IPS-18c (cell line): Measurements from ENCODE around the gene DMTF1.

Experiments
- H3K4me3 ChIP-seq: 2 replicates; pipeline ENCODE4 v1.7.0; 2013; ENCODE audit warnings: low read depth, mild to moderate bottlenecking, low read length, moderate library complexity; ENCODE audit not compliant: insufficient read depth
- H3K9me3 ChIP-seq: one replicate; pipeline ENCODE4 v1.6.1; 2013; ENCODE audit warnings: mild to moderate bottlenecking, low read length, moderate library complexity; ENCODE audit not compliant: control insufficient read depth, insufficient read depth

The DMTF1 gene

DNA sequence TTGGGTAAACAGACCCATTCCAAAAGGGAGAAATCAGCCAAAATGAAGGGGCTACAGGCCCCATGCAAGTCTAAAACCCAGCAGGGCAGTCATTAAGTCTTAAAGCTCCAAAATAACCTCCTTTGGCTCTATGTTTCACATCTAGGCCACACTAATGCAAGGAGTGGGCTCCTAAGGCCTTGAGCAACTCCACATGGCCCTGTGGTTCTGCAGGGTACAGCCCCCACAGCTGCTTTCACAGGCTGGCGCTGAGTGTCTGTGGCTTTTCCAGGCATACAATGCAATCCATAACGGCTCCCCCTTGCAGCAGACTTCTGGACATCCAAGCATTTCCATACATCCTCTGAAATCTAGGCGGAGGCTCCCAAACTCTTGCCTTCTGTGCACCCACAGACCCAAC lies 58.3 kb downstream of the DMTF1 start:
- Histone ChIP-seq H3K4me3 (no peak overlapping the region), H3K9me3 (no peaks in the 10 kb centered on the region)

DNA sequence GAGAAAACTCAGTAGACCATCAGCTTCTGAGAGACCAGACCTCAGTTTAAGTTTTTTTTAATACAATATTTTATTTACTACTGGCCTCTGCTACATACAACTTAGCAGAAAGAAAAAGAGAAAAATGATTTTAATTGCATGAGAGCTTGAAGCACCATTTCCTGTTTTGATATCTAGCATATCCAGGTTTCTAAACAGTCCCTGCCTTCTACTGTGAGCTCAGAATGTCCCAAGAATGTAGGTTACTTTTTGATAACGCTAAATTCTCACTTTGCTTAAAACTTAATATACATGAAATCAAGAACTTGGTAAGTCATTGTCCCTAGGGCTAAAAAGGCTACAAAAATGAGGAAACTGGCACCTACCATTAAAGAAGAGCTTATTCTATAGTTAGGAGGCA lies 60.2 kb downstream of the DMTF1 start:
- H3K4me3 ChIP-seq: no peak overlapping the region

DNA sequence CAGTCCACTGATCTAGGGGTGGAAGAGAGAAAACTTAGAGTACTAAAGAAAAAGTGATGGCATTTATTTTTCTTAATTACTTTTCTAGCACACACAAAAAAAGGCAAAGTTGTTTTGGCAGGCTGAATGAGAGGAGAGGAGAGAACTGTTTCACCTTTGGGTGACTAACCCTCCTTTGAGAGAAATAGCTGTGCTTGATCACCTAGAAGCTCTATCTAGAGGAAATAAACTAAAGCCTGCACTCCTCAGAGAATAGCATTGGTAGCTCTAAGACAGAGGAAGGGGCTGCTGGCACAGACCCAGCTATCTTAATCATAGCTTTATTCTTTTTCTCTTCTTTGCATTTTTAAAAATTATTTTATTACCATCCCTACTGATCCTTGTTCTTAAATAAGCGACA lies 61.0 kb downstream of the DMTF1 start:
- Histone ChIP-seq H3K9me3 (no peaks in the 10 kb centered on the region), H3K4me3 (no peak overlapping the region)

More for the DNA sequence above, 60.2 kb downstream of the DMTF1 start:
- H3K9me3 ChIP-seq: no peaks in the 10 kb centered on the region

DNA sequence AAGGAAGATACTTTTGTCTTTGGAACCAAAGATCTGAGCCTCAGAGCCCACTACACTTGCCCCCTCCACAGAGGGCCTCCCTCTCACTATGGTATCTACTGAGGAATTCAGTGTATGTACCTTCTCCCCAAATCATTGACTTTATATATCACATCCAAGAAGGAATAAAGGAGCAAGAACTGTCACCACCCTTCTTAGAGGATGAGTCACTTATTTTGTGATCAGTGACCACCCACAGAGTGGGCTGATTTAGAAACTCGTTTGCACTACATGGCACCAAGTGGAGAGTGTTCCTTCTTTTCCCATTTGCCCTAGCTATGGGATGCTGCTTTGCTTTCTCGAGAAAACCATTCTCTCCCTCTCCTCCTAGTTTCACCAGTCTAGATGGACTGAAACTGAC lies 61.6 kb downstream of the DMTF1 start:
- Histone ChIP-seq H3K9me3 (no peaks in the 10 kb centered on the region), H3K4me3 (no peak overlapping the region)

DNA sequence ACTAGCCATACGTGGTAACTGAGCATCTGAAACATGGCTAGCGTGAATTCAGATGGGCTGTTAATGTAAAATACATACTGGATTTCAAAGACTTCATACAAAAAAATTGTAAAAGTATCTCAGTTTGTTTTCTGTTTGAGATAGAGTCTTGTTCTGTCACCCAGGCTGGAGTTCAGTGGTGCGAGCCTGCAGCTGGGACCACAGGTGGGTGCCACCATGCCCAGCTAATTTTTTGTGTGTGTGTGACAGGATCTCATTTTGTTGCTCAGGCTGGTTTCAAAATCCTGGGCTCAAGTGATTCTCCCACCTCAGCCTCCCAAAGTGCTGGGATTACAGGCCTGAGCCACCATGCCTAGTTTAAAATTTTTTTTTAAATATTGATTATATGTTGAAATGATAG lies 62.8 kb downstream of the DMTF1 start:
- H3K4me3 ChIP-seq: no peak overlapping the region
- no peaks in the 10 kb centered on the region for H3K9me3 ChIP-seq

DNA sequence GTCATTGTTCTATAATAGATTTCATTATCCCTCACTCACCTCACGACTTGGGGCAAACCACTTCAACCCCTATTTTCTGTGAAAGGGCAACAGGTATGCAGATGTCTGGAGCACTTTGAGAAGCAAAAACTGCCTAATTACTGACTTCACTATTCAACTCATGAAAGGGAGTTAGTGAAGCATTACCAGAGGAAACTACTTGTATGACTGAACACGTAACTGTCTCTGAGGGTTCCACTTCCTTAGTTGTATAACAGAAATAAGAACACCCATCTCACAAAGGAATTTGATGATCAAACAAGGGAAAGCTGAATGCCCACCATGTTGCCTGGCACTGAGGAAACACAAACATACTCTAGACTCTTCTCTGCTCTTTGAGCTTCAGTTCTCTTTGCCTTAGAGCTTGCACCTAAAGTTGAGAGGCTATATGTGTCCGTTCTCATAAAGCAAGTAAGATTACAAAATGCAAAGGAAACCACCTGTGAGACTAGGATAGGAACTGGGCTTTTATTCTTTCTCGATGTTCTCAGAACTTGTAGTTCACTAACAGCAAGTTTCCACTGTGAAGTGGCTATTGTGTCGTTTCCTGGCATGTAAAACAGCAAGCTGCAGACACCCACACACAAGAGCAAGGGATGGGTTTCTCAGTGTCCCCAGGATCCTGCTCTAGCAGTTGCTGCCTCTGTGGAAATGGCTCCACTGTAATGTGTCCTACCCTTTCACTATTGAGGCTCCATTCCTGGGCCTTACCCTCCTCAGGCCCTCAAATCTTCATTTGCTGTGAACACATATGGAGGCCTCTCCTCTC lies 64.7 kb downstream of the DMTF1 start:
- no peaks in the 10 kb centered on the region for H3K9me3 ChIP-seq
- no peak overlapping the region for H3K4me3 ChIP-seq

DNA sequence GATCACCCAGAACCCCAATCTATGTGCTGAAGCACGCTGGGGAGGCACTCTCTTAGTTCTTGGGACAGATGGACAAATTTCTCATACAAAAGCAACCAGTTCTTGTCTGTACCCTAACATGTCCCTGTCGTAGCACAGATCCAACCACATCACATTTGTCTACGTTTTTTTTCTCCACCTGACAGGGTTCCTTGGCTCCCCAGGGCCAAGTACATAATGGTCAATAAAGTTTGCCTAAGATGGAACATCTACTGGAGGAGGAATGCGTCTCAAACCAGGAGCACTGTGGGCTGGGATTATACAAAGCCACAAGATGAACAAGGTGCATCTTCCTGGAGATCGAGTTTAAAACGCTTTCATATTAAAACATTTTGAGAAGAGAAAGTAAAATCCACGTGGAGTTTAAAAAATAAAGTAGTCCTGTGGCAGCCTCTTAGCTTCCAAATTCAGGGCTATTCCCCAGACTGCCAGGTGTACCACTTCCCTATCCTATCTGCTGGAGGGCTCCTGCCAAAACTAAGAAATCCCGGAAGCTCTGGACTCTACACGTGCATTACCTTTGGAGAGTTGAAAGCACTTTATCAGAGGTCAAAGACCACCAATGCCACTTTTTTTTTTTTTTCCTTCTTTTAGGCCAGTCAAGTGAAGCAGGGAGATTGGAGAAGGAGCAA lies 65.9 kb downstream of the DMTF1 start:
- no peaks in the 10 kb centered on the region for H3K9me3 ChIP-seq
- H3K4me3 ChIP-seq: no peak overlapping the region; the same call in 1 of the 2 replicates

- peak overlapping the region; percentile 91 for H3K4me3 ChIP-seq
Measured at GRCh38 chr7:87218796-87219544, 66.7 kb downstream of the DMTF1 start.

DNA sequence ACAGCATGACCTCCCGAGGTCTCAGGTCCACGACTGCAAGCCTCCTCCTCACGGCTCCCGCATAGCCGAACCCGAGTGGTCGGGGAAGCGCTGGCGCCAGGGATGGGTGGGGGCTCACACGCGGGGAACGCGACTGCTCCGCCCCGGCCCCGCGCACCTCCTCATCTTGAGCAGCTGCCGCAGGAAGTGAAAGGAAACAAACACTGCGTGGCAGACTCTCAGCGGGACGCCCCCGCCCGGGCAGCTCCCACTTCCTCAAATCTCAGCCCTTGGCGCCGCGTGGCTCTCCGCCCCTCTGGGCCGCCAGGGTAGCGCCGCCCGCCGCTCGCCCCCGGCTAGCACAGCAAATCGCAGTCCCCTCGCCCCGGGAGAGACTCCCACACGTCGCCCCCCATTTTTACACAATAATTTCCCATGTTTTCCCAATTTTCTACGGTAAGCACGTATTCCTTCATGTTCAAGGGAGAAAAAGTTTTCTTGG lies 67.3 kb downstream of the DMTF1 start, which contains the start of gene TMEM243:
TSS of gene TMEM243 (minus strand) at position 188 of the 481 bp plus-strand sequence. CDS start 229 bp downstream, outside the sequence.
- peak within 1 kb of the TSS; percentile 91 for H3K4me3 ChIP-seq
- H3K9me3 ChIP-seq: no peaks in the 10 kb centered on the region

More at GRCh38 chr7:87218796-87219544, 66.7 kb downstream of the DMTF1 start:
- H3K9me3 ChIP-seq: no peaks in the 10 kb centered on the region

DNA sequence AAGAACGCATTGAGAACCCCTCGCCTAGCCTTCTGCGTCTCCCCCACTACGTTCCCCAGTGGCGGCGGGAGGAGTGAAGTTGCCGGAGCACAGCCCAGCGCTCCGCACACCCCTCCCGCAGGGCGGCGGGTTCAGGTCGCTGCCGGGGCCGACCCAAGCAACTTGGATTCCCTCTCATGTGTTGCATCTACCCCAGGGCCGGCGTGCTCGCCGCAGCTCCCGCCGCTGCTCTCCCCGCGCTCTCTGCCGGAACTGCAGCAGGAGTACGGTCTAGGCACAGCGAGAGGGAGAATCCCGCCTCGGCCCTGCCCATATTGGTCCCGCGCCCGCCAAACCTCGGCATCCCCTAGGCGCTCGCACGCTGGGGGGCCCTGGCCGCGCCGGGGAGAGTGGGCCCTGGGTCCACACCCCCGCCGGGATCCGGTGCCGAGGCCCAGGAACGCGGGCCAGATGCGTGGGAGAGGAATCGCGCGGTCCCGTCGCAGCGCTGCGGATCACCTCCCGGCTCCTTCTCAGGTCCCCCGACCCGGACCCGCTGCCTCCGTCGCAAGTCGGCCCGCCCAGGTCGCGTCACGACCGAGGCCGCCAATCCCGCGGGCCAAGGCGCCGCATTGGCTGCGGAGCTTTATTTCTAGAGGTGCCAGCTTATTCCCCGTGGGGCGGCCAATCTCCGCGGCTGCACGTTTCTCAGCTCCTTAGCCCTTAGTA lies 67.9 kb downstream of the DMTF1 start:
- Histone ChIP-seq H3K4me3 (peak overlapping the region; percentile 91), H3K9me3 (no peaks in the 10 kb centered on the region)

DNA sequence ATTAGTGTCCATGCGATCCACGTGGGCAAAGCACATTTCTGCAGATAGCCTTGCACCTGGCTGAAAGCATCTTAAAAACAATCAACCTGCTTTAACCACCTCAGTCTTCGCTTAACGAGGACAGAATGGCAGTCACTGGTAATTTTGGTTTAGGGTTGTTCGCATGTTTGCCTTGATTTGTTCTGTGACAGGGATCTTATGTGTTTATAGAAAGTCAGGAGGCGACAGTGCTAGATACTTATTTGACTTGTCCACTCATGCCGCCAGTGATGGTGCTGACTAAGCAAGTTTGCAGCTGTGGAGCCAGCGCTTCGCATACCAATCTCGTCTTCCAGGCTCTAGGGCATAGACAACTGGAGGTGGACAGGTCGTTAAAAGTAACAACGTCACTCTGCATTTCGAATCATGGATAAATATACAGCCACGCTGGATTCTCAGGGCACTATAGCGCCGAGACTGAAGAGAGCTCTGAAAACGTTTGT lies 68.5 kb downstream of the DMTF1 start:
- peak overlapping the region; percentile 91 for H3K4me3 ChIP-seq
- H3K9me3 ChIP-seq: no peaks in the 10 kb centered on the region

GRCh38 chr7:87223666-87224065 lies 71.4 kb downstream of the DMTF1 start:
- Histone ChIP-seq H3K4me3 (no peak overlapping the region), H3K9me3 (no peaks in the 10 kb centered on the region)

DNA sequence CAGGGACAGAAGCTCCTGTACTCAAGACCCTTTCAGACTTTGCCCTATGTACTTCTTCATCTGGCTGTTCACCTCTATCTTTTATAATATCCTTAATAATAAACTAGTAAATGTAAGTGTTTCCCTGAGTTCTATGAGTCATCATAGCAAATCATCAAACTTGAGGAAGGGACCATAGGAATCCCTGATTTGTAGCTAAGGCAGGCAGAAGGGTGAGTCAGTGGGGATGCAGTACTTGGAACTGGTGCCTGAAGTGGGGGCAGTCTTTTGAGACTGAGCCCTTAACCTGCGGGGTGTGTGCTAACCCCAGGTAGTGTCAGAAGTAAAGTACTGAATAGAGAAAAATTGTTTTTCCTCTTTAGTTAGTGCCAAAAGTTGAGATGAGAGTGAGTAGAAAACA lies 73.4 kb downstream of the DMTF1 start:
- H3K4me3 ChIP-seq: no peak overlapping the region
- H3K9me3 ChIP-seq: no peaks in the 10 kb centered on the region

GRCh38 chr7:87226495-87226894 lies 74.2 kb downstream of the DMTF1 start:
- H3K9me3 ChIP-seq: peaks cover 2% of the 10 kb centered on the region
- no peak overlapping the region for H3K4me3 ChIP-seq

GRCh38 chr7:87231258-87231657 lies 79.0 kb downstream of the DMTF1 start:
- H3K4me3 ChIP-seq: no peak overlapping the region
- H3K9me3 ChIP-seq: peaks cover 2% of the 10 kb centered on the region

- Histone ChIP-seq H3K4me3 (no peak overlapping the region), H3K9me3 (peaks cover 2% of the 10 kb centered on the region)
Measured at GRCh38 chr7:87231711-87232110, 79.5 kb downstream of the DMTF1 start.

DNA sequence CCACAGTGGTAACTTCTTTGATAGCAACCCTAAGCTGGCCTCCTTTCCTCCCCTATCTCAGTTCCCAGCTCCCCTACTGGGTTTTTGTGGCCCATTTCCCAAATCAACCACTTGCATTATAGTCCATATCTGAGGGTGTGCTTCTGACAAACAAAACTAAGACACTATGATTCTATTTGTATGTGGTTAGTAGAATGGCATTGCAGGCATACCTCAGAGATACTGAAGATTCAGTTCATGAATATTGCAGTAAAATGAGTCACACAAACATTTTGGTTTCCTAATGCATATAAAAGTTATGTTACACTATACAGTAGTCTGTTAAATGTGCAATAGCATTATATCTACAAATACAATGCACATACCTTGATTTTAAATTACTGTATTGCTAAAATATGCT lies 82.7 kb downstream of the DMTF1 start:
- Histone ChIP-seq H3K4me3 (no peak overlapping the region), H3K9me3 (peaks cover 2% of the 10 kb centered on the region)
